Stimulated activated CD8-positive, alpha-beta memory T cell treated with anti-CD3 and anti-CD28 coated beads, Interleukin-15, amount 100 ng/mL, for 4 hours (primary cell): ENCODE data around the gene FADS3.

ENCODE experiments used
- DNase-seq, 2 donors: peaks; one replicate each; pipeline ENCODE4 v3.0.0-alpha.2; 2020; ENCODE audit warnings: low read depth in 2 of 2

FADS3 gene

GRCh38 chr11:61855939-61856680 is 35.2 kb downstream of the FADS3 start:
- DNase-seq: no peak

DNA sequence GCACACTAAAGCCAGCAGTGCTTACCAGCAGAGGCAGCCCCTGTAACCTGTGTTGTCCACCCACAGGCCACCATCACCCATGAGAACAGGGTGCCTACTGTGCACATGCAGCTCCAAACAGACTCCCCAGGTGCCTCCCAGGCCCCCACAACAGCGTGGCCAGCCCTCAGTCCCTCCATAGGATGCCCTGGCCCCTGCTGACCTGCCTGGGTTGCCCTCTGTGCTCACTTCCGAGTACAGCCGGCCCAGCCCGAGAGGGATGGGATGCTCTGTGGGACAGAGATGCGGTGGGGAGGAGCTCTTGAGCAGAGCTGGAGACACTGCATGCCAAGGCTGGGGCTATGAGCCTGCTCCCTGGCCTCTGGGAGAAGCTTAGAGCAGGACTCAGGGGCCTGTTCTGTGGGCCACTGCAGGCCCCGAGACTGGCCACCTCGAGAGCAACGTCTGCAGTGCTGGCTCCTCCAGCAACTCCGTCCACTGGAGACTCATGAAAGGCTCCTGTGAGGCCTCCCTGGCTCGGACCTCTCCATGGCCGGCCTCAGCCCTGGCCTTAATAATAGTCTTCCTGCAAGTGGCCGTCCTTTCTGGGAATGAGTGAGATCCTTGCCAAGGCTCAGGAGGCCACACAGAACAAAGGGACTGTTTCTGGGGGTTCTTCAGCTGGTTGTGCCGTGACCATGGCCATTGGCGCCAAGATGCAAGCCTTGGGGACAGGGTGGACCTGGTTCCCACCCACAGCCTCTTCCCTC is 36.2 kb downstream of the FADS3 start:
- DNase-seq: no peak

DNA sequence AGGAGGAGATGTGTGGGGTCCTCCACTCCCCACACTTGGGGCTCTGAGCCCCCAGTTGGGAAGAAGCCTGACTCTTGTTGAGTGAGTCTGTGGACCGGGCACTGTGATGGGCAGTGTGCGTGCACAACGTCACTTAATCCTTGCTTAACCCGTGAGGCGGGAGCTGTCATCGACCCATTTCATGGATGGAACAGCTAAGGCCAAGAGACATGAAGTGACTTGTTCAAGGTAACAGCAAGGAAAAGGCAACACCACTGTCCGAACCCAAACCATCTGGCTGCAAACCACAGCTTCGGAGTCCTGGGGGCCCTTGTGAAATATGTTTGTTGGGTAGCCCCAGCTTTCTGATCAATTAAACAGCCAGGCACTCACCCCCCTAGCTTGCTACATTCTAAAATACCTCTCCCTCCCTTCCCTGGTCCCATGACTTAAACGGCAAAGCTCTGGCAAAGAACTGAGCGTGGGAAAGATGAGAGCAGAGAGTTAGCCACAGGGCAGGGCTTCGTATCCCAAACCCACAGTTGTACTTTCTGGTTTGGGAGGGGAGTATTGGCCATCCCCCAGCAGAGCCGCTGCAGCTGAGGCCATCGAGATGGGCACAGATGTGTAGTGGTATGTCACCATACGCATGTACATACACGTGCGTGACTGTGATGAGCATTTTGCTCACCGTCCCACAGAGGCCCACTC is 37.0 kb downstream of the FADS3 start:
- DNase-seq: no peak

- no peak for DNase-seq
Observed at GRCh38 chr11:61853698-61854169, 37.6 kb downstream of the FADS3 start.

- no peak for DNase-seq
Observed at GRCh38 chr11:61851900-61852295, 39.4 kb downstream of the FADS3 start.

DNA sequence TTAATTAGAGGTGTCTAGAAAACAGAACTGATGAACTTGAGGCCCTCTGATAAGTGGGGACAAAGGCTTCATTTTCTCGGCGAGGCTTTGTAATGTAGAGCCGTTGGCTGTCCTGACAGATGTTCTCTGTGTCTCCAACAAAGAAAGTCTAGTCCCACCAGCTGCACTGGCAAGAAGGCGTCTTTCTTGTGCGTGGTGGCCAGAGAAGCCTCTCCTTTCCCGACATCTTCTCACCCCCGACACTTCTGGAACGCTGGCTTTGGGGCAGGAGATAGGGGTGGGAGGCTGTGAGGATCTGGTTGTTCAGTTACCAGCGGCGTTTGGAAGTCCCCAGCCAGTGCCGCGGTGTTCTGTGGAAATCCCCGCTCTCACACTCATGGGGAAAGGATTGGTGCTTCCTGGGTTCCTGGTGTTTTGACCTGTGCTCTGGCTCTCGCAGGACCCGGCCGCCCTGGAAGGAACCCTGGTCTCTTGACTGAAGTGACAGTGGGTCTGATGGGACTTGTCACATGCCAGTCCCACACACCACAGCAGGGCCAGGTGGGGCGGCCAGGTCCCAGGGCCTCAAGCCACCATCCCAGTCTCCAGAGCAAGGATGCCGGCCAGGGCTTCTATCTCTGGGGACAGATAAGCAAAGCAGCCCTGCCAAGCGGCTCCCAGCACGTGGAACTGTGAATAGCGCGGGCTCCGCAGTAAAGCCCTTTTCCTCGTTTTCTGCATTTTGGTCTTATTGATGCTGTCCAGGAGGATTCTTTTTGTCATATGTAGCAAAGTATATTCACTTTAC is 40.0 kb downstream of the FADS3 start:
- no peak for DNase-seq

GRCh38 chr11:61850687-61851086 is 40.7 kb downstream of the FADS3 start:
- no peak for DNase-seq

GRCh38 chr11:61848631-61849030 is 42.7 kb downstream of the FADS3 start:
- no peak for DNase-seq

DNA sequence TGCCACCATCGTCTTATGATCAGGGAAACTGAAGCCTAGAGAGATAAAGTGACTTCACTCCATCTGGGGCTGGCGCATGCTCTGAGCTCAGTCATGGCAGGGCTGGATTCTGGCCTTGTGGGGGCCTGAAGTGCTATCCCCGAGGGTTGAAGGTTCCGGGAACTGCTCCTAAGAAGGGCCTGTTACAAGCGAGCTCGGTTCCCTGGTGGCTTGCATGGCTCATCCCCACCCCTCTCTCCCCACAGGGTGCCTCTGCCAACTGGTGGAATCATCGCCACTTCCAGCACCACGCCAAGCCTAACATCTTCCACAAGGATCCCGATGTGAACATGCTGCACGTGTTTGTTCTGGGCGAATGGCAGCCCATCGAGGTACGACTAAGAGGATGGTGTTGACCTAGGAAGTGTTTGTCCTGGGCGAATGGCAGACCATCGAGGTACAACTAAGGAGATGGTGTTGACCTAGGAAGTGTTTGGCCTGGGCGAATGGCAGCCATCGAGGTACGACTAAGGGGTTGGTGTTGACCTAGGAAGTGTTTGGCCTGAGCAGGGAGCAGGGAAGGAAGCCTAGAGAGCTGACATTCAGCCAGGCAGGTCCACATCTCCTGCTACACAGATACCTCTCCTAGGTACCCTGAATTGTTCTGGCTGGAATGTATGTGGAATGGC is 43.3 kb downstream of the FADS3 start:
- no peak for DNase-seq

GRCh38 chr11:61846362-61847020 is 44.9 kb downstream of the FADS3 start:
- DNase-seq: no peak

GRCh38 chr11:61844909-61845565 is 46.3 kb downstream of the FADS3 start:
- no peak for DNase-seq

DNA sequence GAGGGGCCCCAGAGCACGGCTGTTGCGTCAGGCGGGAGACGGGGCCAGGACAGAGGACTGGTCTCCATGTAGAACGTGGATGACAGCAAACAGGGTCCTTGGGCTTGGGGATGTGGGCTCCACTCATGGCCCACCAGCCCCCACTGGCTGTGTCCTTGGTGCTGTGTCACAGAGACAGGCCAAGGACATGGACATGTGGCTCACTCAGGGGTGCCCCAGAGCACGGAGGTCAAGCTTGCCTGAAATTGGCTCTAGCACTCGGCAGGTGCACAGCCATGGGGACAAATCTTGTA is 48.9 kb downstream of the FADS3 start:
- DNase-seq: no peak

DNA sequence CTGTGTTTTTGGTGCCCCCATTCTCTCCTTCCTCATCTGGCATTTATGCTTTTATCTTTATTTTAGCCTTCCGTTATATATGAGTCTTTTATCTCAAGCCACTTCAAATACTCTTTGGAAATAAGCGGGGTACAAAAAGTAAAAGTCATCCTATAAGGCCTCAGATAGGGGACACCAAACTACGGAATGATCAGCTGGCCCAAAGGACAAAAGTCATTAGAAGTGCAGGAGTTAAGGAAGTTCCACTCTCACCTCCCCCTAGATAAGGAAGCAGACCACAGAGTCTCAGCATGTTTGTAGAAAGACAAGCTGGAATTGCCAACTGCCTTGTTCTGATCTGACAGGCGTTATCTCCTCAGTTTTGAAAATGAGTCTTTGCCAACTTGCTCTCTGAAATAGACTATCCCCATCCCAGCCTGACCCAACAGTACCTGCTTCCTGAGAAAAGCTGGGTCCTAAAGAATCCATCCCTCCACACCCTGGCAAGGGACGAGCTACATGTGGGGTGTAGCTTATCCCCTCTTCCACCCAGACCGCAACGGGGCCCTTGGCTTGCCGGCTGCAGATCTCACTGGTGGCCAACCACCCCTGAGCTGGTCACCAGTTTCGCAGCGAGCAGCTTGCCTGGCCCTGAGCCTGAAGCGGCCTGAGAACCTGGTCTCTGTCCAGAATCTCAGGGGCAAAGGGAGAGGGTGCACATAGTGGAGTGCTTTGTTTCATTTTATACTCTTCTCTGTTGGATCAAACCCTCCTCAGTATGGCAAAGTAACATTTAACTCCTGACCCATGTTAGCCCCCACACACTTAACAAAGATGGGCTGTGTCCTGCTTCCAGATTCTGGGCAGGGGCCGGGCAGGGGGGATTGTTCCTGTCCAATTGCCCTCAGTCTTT is 49.5 kb downstream of the FADS3 start:
- DNase-seq: no peak

- no peak for DNase-seq
Observed at GRCh38 chr11:61840371-61840770, 51.0 kb downstream of the FADS3 start.

- no peak for DNase-seq
Observed at GRCh38 chr11:61839742-61840141, 51.6 kb downstream of the FADS3 start.

DNA sequence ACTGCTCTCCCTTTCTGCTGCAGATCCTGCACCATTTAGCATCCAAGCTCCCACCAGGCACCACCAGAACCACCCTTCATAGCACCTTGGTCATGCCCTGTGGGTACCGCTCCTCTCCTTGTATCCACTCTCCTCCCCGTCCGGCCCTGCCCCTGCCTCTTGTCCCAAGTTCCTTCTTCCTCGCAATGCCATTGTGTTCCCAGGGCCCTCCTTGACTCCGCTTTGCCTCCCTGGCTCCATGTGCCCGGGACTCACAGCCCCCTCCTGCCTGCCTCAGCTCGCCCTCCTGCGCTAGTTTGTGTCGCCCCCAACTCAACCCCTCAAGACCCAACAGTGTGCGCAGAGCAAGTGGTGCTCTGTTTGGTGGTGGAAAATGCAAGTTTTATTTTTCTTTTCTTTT is 52.4 kb downstream of the FADS3 start:
- DNase-seq: no peak

DNA sequence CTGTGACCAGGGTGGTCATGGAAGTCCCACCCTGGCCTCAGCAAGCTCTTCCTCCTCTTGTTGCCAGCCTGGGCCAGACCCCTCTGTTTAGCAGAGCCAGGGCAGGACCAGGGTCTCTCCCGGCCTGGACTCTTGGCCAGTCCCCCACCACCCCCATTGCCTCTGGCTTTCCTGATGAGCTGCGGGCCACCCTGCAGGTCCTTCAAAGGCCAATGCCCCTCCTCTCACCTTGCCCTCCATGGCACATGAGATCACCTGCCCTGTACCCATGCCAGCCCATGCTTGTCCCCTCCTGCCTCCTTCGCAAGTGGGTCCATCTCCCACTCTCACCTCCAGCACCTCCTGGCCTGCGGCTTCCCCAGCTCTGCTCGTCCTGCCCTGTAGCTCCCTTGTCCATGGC is 52.8 kb downstream of the FADS3 start:
- DNase-seq: no peak

DNA sequence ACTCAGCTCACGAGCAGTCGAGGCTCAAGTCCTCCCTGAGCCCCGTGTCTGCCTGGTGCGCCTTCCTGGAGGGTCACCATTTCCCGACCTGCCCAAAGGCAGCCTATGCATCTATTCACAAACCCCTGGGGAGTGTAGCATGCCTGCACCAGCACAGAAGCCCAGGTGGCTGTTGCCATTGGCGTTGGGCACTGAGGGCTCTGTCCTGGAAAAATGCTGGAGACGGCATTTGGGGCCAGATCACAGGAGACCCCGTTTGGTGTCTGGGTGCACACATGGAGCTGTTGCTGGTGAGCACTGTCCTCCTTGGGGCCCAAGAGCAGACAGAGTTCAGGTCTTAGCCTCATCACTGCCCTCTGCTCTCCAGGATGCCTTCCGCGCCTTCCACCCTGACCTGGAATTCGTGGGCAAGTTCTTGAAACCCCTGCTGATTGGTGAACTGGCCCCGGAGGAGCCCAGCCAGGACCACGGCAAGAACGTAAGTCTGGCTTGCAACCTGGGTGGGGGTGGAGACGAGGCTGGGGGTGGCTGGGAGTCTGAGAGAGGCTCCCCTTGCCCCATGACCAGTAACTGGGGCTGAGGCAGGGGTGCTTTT is 53.8 kb downstream of the FADS3 start:
- DNase-seq: no peak

GRCh38 chr11:61836193-61836592 is 55.2 kb downstream of the FADS3 start:
- no peak for DNase-seq
